Psoas muscle (tissue), 8 donors: Measurements from ENCODE around the gene SUSD3. TPM values are rescaled to one million over a fixed set of nuclear protein-coding genes. Genes with fewer than 3 reads are reported as not detected.
"Not testable (repeated sequence)": the region's sequence is repeated elsewhere in the genome, so short reads cannot be mapped to it uniquely, and the experiment has no call there.

ENCODE experiments used
- ATAC-seq, 4 donors: fragments of 200-7000 bp; cut with Tn5 transposase; one replicate each; pipeline ENCODE4 v1.9.1; 2020; ENCODE audit warnings: moderate library complexity in 3 of 4, mild to moderate bottlenecking in 2 of 4
- DNase-seq, 2 donors: peaks; one replicate each; pipeline ENCODE4 v3.0.0-alpha.2; 2020
- H3K27ac ChIP-seq: fragments of 200-600 bp; one replicate; pipeline ENCODE4 v1.8.0; 2022
- H3K27me3 ChIP-seq, 3 donors: fragments of 200-600 bp in 1 of 3; one replicate each; pipeline versions ENCODE4 v1.6.1 to v1.8.0; 2013 to 2022; ENCODE audit warnings: low read length in 2 of 3, mild to moderate bottlenecking in 2 of 3, moderate library complexity in 1 of 3; ENCODE audit not compliant: insufficient read depth in 3 of 3
- H3K36me3 ChIP-seq, 2 donors: fragments of 200-600 bp in 1 of 2; one replicate each; pipeline versions ENCODE4 v1.6.1 to v1.8.0; 2013 to 2022; ENCODE audit warnings: low read depth in 1 of 2, mild to moderate bottlenecking in 1 of 2, moderate library complexity in 1 of 2; ENCODE audit not compliant: insufficient read depth in 1 of 2
- H3K4me1 ChIP-seq: fragments of 200-600 bp; one replicate; pipeline ENCODE4 v1.8.0; 2022
- H3K4me3 ChIP-seq: fragments of 200-600 bp; one replicate; pipeline ENCODE4 v1.8.0; 2022; ENCODE audit warnings: mild to moderate bottlenecking
- H3K9me3 ChIP-seq: fragments of 200-600 bp; one replicate; pipeline ENCODE4 v1.8.0; 2022
- CTCF ChIP-seq: fragments of 200-600 bp; IDR thresholded peaks from one replicate; pipeline ENCODE4 v1.8.0; 2022; ENCODE audit warnings: antibody characterized with exemption
- WGBS, 3 donors: extraction: QIAGEN DNeasy Blood & Tissue Kit; methylation state at CpG; one replicate each; pipeline versions ENCODE4 v1.1.6 to v1.1.7; 2013; 5-methylcytosine and 5-hydroxymethylcytosine counted together
- intact Hi-C, 2 donors: fragments of 100-400 bp; cut with DNase I; formaldehyde crosslinking; loops; one replicate each; pipeline versions ENCODE4 v1.11.0 to v1.14.2; 2022
- polyA plus RNA-seq, 3 donors: library from polyadenylated mRNA; stranded (reverse); fragments of 200-250 nt; gene quantifications; one replicate each; pipeline ENCODE4 v1.2.3, GENCODE V29; 2013
- total RNA-seq, 4 donors: library from RNA; stranded (reverse); fragmentation: NEBNext Ultra II Directional in 2 of 4; extraction: Animal tissue kit (Norgen Biotek cat#: 25700) in 2 of 4; gene quantifications; one replicate each; pipeline versions ENCODE4 v1.2.1 to v1.2.4, GENCODE V29; 2021 to 2023
- donor health status: healthy with polysubstance abuse.
- donor health status: DM: no; HTN: no; CAD: no; lungs with moderate emphysema.
- donor health status: Bipolar disorder and iron deficiency.
- donor health status: healthy.
- donor health status: DM: yes; HTN: yes; CAD: no.
- donor health status: DM: no; HTN: no; CAD: no.
- donor health status: DM: no; HTN: no; CAD: no.
- donor health status: DM: yes; HTN: yes; CAD: no.

The SUSD3 gene
- total and polyA plus RNA-seq, 7 donors: 0.13 to 0.65 (median 0.34) TPM; not detected in 2

- H3K4me1 ChIP-seq: peaks cover 6% of the 10 kb centered on the region
Measured at GRCh38 chr9:93114984-93115335, 56.5 kb downstream of the SUSD3 start.

GRCh38 chr9:93115486-93116071 lies 57.1 kb downstream of the SUSD3 start:
- Histone ChIP-seq H3K4me1 (peaks cover 13% of the 10 kb centered on the region), H3K4me3 (no peak overlapping the region), H3K36me3 (peaks cover 4 to 34% of the 10 kb centered on the region in 2 donors), H3K9me3 (no peaks in the 10 kb centered on the region), H3K27ac (no peak overlapping the region), H3K27me3 (no peaks in the 10 kb centered on the region)
- DNase-seq: peak in 1 of 2 donors; percentile 2
- no peak for TF ChIP-seq CTCF
- intact Hi-C loops: no loop called here
- WGBS, 3 donors: 33 to 51% (median 43%) methylated on average over 3 of the region's 3 CpGs
- ATAC-seq: no peak

More at GRCh38 chr9:93114984-93115335, 56.5 kb downstream of the SUSD3 start:
- Histone ChIP-seq H3K36me3 (peaks cover 4 to 39% of the 10 kb centered on the region in 2 donors), H3K27ac (no peak overlapping the region), H3K4me3 (no peak overlapping the region), H3K9me3 (no peaks in the 10 kb centered on the region), H3K27me3 (no peaks in the 10 kb centered on the region)
- ATAC-seq (no peak), DNase-seq (peak in 1 of 2 donors; percentile 2)
- intact Hi-C loops: loop anchor here in 1 of 2 donors (5.0 kb wide), 1 partner anchor 187 kb away; no protein-coding TSS in a partner anchor
- 79 to 88% (median 82%) methylated on average over 5 of the region's 5 CpGs for WGBS, 3 donors
- TF ChIP-seq CTCF: no peak

- Histone ChIP-seq H3K27ac (peak overlapping the region; percentile 18), H3K4me1 (peaks cover 13% of the 10 kb centered on the region), H3K36me3 (peaks cover 4 to 32% of the 10 kb centered on the region in 2 donors), H3K9me3 (no peaks in the 10 kb centered on the region), H3K27me3 (no peaks in the 10 kb centered on the region), H3K4me3 (no peak overlapping the region)
- TF ChIP-seq CTCF: no peak
- intact Hi-C loops: no loop called here
- ATAC-seq (peak; percentile 55 to 76 (median 64)), DNase-seq (peak; percentile 77 to 88)
- WGBS, 3 donors: 52 to 64% (median 56%) methylated on average over 17 of the region's 17 CpGs
Measured at GRCh38 chr9:93116072-93116961, 57.8 kb downstream of the SUSD3 start.

GRCh38 chr9:93117521-93117920 lies 59.0 kb downstream of the SUSD3 start:
- WGBS, 3 donors: 78 to 91% (median 81%) methylated on average over 8 to 9 of the region's 9 CpGs
- DNase-seq: not testable (repeated sequence)

More at GRCh38 chr9:93117521-93117920, 59.0 kb downstream of the SUSD3 start:
- ATAC-seq, H3K27ac ChIP-seq, intact Hi-C loops, H3K9me3 ChIP-seq, H3K4me3 ChIP-seq, H3K27me3 ChIP-seq: not testable (repeated sequence)
- Histone ChIP-seq H3K36me3 (peaks cover 4 to 30% of the 10 kb centered on the region in 2 donors), H3K4me1 (peaks cover 13% of the 10 kb centered on the region)
